Hair follicle dermal papilla cell (primary cell): ENCODE results near the gene RABGEF1. TPM values are rescaled to one million over a fixed set of nuclear protein-coding genes. Genes with fewer than 3 reads are reported as not detected.

Experiments used
- small RNA-seq: library from RNA; depleted of rRNA; stranded (forward); fragments of <200 nt; gene quantifications from one replicate; pipeline ENCODE3, GENCODE V24; 2012
- total RNA-seq: library from RNA; depleted of rRNA; stranded (reverse); fragments of >200 nt; gene quantifications from 2 replicates; pipeline ENCODE4 v1.2.3, GENCODE V29; 2012

RABGEF1 gene
- total RNA-seq, result 72.9 and 83.4 TPM in 2 replicates

DNA sequence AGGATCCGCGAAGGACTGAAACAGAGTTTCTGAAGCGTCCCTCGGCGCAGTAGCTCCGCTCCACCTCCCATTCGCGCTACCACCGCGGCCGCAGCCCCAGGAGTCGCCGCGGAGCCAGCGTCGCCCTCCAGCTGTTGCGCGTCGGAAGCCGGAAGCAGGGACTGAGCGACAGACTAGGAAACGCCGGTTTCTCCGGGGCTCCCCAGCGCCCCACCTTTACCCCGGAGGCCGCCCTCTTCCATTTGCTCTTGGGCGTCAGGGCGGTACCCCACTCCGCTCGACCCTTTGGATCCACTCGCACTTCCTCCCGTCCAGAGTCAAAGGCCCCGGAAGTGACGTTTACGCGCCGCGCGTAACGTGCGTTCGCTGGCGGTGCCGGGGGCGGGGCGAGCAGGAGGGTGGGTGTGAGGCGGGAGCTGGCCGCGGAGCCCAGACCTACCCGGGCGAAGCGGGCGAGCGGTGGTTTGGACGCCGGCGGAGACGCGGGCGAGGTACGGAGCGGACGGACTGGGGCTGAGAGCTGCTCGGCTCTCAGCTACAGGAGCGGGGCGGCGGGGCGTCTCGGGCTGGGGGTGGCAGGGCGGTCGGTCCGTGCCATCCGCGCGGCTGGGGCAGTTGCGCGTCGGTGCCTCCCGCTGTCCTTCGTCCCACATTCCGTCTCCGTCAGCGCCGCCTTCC is at the start of gene RABGEF1:
RABGEF1 (plus strand) TSS at position 432 of the 678 bp plus-strand sequence. CDS start 31,167 bp downstream, outside the sequence.

Small RNA genes within 50 kb of the gene (small RNA-seq; reads per million reads assigned to genes)
- not detected for gene AC027644.2

Other genes starting within 250 kb of the RABGEF1 start
- gene KCTD7, start 111.9 kb upstream of the RABGEF1 start, total RNA-seq, result 12.8 and 17.9 TPM in 2 replicates
- gene TMEM248, start 180.5 kb downstream of the RABGEF1 start, total RNA-seq, result 98.2 and 123 TPM in 2 replicates